WERI-Rb-1 (cell line): ENCODE data around the gene ZNF527.

Experiments
- DNase-seq: peaks from one replicate; pipeline ENCODE4 v3.0.0-alpha.2; 2020
- H3K27ac ChIP-seq: fragments of 250-450 bp; sonication (Bioruptor Pico); 2 replicates; pipeline ENCODE4 v1.5.1; 2020; ENCODE audit warnings: mild to moderate bottlenecking, moderate library complexity
- H3K27me3 ChIP-seq: fragments of 250-450 bp; sonication (Bioruptor Pico); 2 replicates; pipeline ENCODE4 v1.5.1; 2021; ENCODE audit warnings: mild to moderate bottlenecking, low read depth, moderate library complexity; ENCODE audit not compliant: insufficient read depth, severe bottlenecking
- H3K36me3 ChIP-seq: fragments of 250-450 bp; sonication (Bioruptor Pico); 2 replicates; pipeline ENCODE4 v1.5.1; 2020; ENCODE audit warnings: mild to moderate bottlenecking, moderate library complexity
- H3K4me3 ChIP-seq: 2 replicates; pipeline ENCODE4 v1.5.1; 2011; ENCODE audit warnings: low read depth, mild to moderate bottlenecking, control low read depth, low read length
- H3K9me3 ChIP-seq: fragments of 250-450 bp; sonication (Bioruptor Pico); 2 replicates; pipeline ENCODE4 v1.5.1; 2021; ENCODE audit warnings: mild to moderate bottlenecking, moderate library complexity; ENCODE audit not compliant: severe bottlenecking
- CTCF ChIP-seq: IDR thresholded peaks from 2 replicates; pipeline ENCODE4 v1.5.1; 2011; ENCODE audit warnings: low read depth, mild to moderate bottlenecking, control low read depth, inconsistent platforms, low read length

The ZNF527 gene

DNA sequence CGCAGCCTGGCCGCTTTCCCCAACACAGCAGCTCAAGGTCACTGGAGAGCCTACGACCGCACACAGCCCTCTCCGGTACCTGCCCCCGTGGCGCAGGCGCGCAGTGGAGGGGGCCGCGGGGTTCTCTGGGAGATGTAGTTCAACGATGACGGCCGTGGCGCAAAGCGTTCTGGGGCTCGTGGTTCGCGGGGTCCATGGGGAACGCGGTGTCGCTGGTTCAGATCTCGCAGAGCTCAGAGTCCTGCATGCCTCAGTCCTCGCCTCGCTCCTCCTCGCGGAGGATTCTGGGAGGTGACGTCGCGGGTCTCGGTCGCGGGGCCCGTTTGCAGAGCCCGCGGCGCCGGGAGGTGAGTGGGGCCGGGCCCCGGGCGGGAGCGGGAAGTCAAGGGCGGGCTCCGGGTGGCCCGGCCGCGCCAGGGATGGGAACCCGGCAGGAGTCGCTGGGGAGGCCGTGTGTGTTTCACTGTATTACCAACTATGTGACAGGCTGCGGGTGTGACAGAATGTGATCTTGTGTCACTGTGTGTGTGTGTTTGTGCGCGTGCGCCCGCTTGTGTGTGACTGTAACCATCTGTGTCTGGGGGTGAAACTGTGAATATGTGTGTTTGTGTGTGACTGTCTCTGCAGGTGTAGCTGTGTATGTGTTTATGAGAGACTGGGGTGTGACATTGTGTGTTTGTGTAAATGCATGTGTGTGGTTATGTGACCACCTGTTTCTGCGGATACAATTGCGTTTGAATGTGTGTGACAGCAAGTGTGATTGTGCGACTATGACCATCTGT lies at the start of gene ZNF527:
Gene ZNF527 (plus strand): TSS at position 220 of the 782 bp plus-strand sequence. CDS start 3,100 bp downstream, outside the sequence.
- Histone ChIP-seq H3K4me3 (peak within 1 kb of the TSS; percentile 84), H3K27ac (peak within 1 kb of the TSS; percentile 87), H3K9me3 (no peaks in the 10 kb centered on the region), H3K36me3 (peaks cover 29% of the 10 kb centered on the region), H3K27me3 (no peaks in the 10 kb centered on the region)
- TF ChIP-seq CTCF = peak; percentile 31; the same call in 1 of the 2 replicates
- DNase-seq = peak; percentile 98

GRCh38 chr19:37329686-37330085 lies 41.2 kb upstream of the ZNF527 start:
- TF ChIP-seq CTCF = peak; percentile 67
- H3K36me3 ChIP-seq = peaks cover 54% of the 10 kb centered on the region

DNA sequence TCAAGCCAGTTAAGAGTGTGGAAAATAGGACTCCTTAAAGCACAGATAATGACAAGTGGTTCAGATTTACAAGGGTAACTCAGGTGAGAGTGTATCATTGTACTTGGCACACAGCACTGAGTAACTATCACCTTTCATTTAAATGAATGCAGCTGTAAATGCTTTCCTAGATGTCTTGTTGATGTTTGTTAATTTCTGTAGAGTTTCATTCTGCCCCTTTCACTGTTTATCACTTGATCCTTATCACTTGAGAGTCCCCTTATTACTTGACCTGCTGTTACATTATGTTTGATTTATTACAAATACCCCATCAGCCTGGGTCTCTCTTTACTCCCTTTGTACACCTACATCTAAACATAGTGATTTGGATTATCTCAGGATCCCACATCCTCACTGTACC lies 38.1 kb upstream of the ZNF527 start:
- no peak for TF ChIP-seq CTCF
- Histone ChIP-seq H3K9me3 (no peaks in the 10 kb centered on the region), H3K27me3 (no peaks in the 10 kb centered on the region), H3K4me3 (no peak overlapping the region), H3K36me3 (peaks cover 61% of the 10 kb centered on the region), H3K27ac (no peak overlapping the region)
- DNase-seq = no peak

More at GRCh38 chr19:37329686-37330085, 41.2 kb upstream of the ZNF527 start:
- no peak overlapping the region for H3K4me3 ChIP-seq
- DNase-seq = peak; percentile 65
- H3K9me3 ChIP-seq = no peaks in the 10 kb centered on the region
- no peaks in the 10 kb centered on the region for H3K27me3 ChIP-seq
- no peak overlapping the region for H3K27ac ChIP-seq

DNA sequence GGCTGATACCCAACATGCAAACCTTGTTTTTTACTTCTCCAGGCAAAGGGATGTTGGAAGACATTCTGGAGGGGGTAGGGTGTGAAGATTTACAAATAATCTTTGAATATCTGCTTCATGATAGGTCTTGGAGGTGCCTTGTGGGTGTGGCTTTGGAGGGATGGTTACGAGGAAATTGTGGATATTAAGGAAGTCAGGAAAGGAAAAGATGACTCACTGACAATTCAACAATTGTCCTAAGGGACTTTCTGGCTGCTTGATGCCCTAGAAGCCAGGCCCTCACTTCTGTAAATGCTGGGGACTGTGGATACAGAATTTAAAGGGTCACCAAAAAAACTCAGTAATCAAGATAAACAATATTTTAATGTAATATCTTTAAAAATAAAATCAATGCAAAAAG lies 37.4 kb upstream of the ZNF527 start:
- Histone ChIP-seq H3K27me3 (no peaks in the 10 kb centered on the region), H3K27ac (no peak overlapping the region), H3K36me3 (peaks cover 61% of the 10 kb centered on the region), H3K4me3 (no peak overlapping the region), H3K9me3 (no peaks in the 10 kb centered on the region)
- TF ChIP-seq CTCF = no peak
- no peak for DNase-seq

- no peaks in the 10 kb centered on the region for H3K27me3 ChIP-seq
- peak overlapping the region; percentile 85 for H3K27ac ChIP-seq
- peaks cover 55% of the 10 kb centered on the region for H3K36me3 ChIP-seq
- H3K9me3 ChIP-seq = no peaks in the 10 kb centered on the region
- no peak for TF ChIP-seq CTCF
- peak; percentile 91 for DNase-seq
- peak overlapping the region; percentile 71 for H3K4me3 ChIP-seq
These were observed 36.5 kb upstream of the ZNF527 start for GRCh38 chr19:37334179-37335071.
